ENCODE results near the gene DVL3. TPM values are rescaled to one million over a fixed set of nuclear protein-coding genes. Genes with fewer than 3 reads are reported as not detected.
A peak's percentile ranks its signal among the peaks of the same experiment; 100 is the strongest.
"Not testable (repeated sequence)": the region's sequence is repeated elsewhere in the genome, so short reads cannot be mapped to it uniquely, and the experiment has no call there.

The DVL3 gene
- total and polyA plus RNA-seq, 10 donors = 12.3 to 67.3 (median 47.9) TPM

DNA sequence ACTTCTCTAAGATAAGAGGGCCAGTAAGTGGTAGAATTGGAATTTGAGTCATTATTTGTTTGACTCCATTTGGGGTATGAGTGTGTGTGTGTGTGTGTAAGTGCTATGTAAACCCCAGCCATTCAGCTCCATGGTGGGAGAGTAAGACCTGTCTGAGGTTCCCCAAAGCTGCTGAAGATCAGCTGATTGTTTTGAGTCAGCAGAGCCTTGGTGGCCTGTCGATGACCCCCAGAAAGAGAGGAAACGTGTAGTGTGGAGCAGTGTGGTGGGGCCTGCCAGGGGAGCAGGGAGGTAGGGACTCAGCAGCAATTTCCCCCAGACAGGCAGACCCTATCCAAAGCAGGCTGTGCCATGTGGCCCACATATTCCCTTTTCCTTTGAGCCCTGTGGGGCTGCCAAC is 5.3 kb downstream of the DVL3 start:
- H3K27ac ChIP-seq = peak overlapping the region in 4 of 8 donors; percentile 6 to 56 (median 31)
- DNase-seq = peak; percentile 66
- H3K4me1 ChIP-seq = peaks cover 19 to 82% (median 54%) of the 10 kb centered on the region in 6 donors
- intact Hi-C loops (cut with DNase I; ENCODE audit: low total_unique reads) = no loop called here
- H3K36me3 ChIP-seq = peaks cover 0 to 43% (median 19%) of the 10 kb centered on the region in 6 donors
- H3K4me3 ChIP-seq = no peak overlapping the region
- no peaks in the 10 kb centered on the region for H3K27me3 ChIP-seq (replicated peaks in 1 of 7)
- 33 to 52% (median 39%) methylated on average over 2 of the region's 2 CpGs for WGBS, 5 donors
- TF ChIP-seq, protein P1, sequence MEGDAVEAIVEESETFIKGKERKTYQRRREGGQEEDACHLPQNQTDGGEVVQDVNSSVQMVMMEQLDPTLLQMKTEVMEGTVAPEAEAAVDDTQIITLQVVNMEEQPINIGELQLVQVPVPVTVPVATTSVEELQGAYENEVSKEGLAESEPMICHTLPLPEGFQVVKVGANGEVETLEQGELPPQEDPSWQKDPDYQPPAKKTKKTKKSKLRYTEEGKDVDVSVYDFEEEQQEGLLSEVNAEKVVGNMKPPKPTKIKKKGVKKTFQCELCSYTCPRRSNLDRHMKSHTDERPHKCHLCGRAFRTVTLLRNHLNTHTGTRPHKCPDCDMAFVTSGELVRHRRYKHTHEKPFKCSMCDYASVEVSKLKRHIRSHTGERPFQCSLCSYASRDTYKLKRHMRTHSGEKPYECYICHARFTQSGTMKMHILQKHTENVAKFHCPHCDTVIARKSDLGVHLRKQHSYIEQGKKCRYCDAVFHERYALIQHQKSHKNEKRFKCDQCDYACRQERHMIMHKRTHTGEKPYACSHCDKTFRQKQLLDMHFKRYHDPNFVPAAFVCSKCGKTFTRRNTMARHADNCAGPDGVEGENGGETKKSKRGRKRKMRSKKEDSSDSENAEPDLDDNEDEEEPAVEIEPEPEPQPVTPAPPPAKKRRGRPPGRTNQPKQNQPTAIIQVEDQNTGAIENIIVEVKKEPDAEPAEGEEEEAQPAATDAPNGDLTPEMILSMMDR (IDR thresholded peaks at IDR 0.05 in 8 of 11, conservative IDR thresholded peaks at IDR 0.05 in 3 of 11) = no peak
- no peak for TF ChIP-seq POLR2AphosphoS5 (IDR thresholded peaks at IDR 0.05)
- TF ChIP-seq POLR2A (IDR thresholded peaks at IDR 0.05) = no peak
- H3K9me3 ChIP-seq = no peaks in the 10 kb centered on the region

DNA sequence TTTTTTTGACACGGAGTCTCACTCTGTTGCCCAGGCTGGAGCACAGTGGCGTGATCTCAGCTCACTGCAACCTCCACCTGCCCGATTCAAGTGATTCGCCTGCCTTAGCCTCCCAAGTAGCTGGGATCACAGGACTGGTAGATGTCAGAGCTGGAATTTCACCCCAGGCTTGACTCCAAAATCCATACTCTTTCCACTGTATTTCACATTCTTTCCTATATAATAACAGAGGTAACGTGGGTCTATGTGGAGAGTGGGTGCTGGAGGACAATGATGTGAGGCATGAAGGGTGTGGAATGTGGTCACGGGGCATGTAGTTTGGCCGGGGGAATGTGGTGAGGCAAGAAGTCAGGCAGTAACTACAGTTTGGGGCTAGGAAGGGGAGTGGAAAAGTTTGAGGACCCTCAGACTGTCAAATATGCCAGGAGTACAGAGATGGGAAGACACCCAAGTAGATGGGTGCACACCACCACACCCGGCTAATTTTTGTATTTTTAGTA is 7.4 kb downstream of the DVL3 start:
- Histone ChIP-seq H3K4me1 (peaks cover 7 to 63% (median 38%) of the 10 kb centered on the region in 6 donors), H3K36me3 (peaks cover 0 to 65% (median 41%) of the 10 kb centered on the region in 6 donors)
- intact Hi-C loops (cut with DNase I; ENCODE audit: low total_unique reads); H3K9me3 ChIP-seq; H3K27me3 ChIP-seq (replicated peaks in 1 of 7); H3K4me3 ChIP-seq; H3K27ac ChIP-seq: not testable (repeated sequence)
- WGBS, 5 donors = 74 to 91% (median 84%) methylated on average over 8 of the region's 8 CpGs
- DNase-seq = peak; percentile 22

DNA sequence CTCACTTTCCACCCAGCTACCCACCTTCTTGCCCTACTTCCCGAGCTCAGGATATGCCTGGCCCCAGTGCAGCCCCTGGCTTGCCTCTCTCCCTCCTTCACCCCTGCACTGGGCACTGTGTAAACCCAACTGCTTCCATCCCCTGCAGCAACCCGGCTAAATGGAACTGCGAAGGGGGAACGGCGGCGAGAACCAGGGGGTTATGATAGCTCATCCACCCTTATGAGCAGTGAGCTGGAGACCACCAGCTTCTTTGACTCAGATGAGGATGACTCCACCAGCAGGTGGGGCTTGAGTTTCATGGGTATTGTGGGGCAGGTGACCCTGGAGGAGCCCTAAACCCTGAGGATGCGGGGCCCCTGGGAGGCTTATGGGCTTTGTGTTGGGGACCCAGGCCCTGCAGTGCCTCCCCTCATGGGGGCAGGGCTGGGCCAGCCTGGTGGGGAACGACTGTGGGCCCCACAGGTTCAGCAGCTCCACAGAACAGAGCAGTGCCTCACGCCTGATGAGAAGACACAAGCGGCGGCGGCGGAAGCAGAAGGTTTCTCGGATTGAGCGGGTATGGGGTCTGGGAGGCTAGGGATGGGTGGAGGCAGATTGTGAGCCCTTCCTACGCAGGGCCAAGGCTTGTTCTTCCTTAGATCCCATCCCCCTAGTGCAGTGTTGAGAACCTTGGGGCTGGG is 9.6 kb downstream of the DVL3 start:
- Histone ChIP-seq H3K27me3 (replicated peaks in 1 of 7) (no peaks in the 10 kb centered on the region), H3K4me1 (peaks cover 0 to 41% (median 17%) of the 10 kb centered on the region in 6 donors), H3K4me3 (no peak overlapping the region), H3K27ac (no peak overlapping the region), H3K36me3 (peaks cover 0 to 86% (median 60%) of the 10 kb centered on the region in 6 donors), H3K9me3 (no peaks in the 10 kb centered on the region)
- DNase-seq = peak; percentile 67
- TF ChIP-seq, protein P1 (IDR thresholded peaks at IDR 0.05 in 8 of 11, conservative IDR thresholded peaks at IDR 0.05 in 3 of 11) = no peak
- TF ChIP-seq POLR2AphosphoS5 (IDR thresholded peaks at IDR 0.05) = no peak
- TF ChIP-seq POLR2A (IDR thresholded peaks at IDR 0.05) = no peak
- 89 to 99% (median 96%) methylated on average over 16 of the region's 16 CpGs for WGBS, 5 donors
- intact Hi-C loops (cut with DNase I; ENCODE audit: low total_unique reads) = no loop called here

DNA sequence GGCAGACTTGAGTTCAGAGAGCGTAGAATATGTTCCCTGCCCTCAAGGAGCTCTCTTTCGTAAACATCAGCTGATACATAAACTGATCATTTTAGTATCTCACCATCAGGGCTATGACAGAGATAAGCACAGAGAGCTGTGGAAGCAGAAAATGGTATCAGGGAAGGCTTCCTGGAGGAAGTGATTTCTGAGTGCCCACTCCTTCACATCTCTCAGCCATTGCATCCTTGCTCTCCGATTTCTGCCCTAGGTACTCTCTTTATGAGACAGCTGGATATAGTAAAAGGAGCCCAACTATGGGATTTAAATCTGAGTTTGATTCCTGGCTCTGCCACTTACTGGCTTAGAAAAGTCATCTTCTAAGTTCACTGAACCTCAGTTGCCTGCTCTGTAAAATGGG is 10.4 kb downstream of the DVL3 start:
- H3K4me1 ChIP-seq = peaks cover 0 to 34% (median 11%) of the 10 kb centered on the region in 6 donors
- intact Hi-C loops (cut with DNase I; ENCODE audit: low total_unique reads) = no loop called here
- TF ChIP-seq, protein P1 (IDR thresholded peaks at IDR 0.05 in 8 of 11, conservative IDR thresholded peaks at IDR 0.05 in 3 of 11) = no peak
- no peak for TF ChIP-seq POLR2A (IDR thresholded peaks at IDR 0.05)
- TF ChIP-seq POLR2AphosphoS5 (IDR thresholded peaks at IDR 0.05) = no peak
- peaks cover 0 to 94% (median 67%) of the 10 kb centered on the region in 6 donors for H3K36me3 ChIP-seq
- DNase-seq = no peak
- H3K9me3 ChIP-seq = no peaks in the 10 kb centered on the region
- no peak overlapping the region for H3K4me3 ChIP-seq
- H3K27me3 ChIP-seq (replicated peaks in 1 of 7) = no peaks in the 10 kb centered on the region
- 88 to 98% (median 96%) methylated on average over 3 of the region's 3 CpGs for WGBS, 5 donors
- no peak overlapping the region for H3K27ac ChIP-seq

Data from spleen (tissue), 11 donors.